Measurements from ENCODE around the gene IFT81. TPM values are rescaled to one million over a fixed set of nuclear protein-coding genes. Genes with fewer than 3 reads are reported as not detected.
"Not testable (repeated sequence)": the region's sequence is repeated elsewhere in the genome, so short reads cannot be mapped to it uniquely, and the experiment has no call there.

The IFT81 gene
- total and polyA plus RNA-seq, 4 experiments from 2014 or later = 0.57 to 1.3 (median 1.2) TPM

GRCh38 chr12:110205931-110206330, 81.8 kb downstream of the IFT81 start:
- Mint-ChIP-seq H3K9me3 (no peaks in the 10 kb centered on the region), H3K4me3 (no peak overlapping the region), H3K36me3 (peaks cover 0 to 7% of the 10 kb centered on the region in 2 donors), H3K27me3 (no peaks in the 10 kb centered on the region), H3K27ac (no peak overlapping the region), H3K4me1 (no peaks in the 10 kb centered on the region)
- no peaks in the 10 kb centered on the region for H3K36me3 ChIP-seq (ENCODE audit: insufficient read depth, low read length)
- no peak overlapping the region for H3K4me3 ChIP-seq (ENCODE audit: low read length in 2 of 2)
- no peaks in the 10 kb centered on the region for H3K9me3 ChIP-seq (ENCODE audit: control insufficient read depth in 1 of 2, low read length in 2 of 2)
- ChIA-PET CTCF (ENCODE audit: partially characterized antibody) (no interaction called here), POLR2A (ENCODE audit: partially characterized antibody) (no interaction called here)
- H3K27ac ChIP-seq (ENCODE audit: low read depth, low read length) = no peak overlapping the region
- DNase-seq = no peak
- no peaks in the 10 kb centered on the region for H3K27me3 ChIP-seq (ENCODE audit: insufficient read depth, low read length)
- no peaks in the 10 kb centered on the region for H3K4me1 ChIP-seq (ENCODE audit: insufficient read depth, low read length)
- intact Hi-C loops (cut with micrococcal nuclease) = no loop called here

GRCh38 chr12:110211639-110212536, 87.7 kb downstream of the IFT81 start:
- H3K27ac Mint-ChIP-seq; H3K9me3 Mint-ChIP-seq; H3K9me3 ChIP-seq (ENCODE audit: control insufficient read depth in 1 of 2, low read length in 2 of 2); H3K27me3 ChIP-seq (ENCODE audit: insufficient read depth, low read length); H3K4me1 ChIP-seq (ENCODE audit: insufficient read depth, low read length); H3K36me3 ChIP-seq (ENCODE audit: insufficient read depth, low read length); DNase-seq; H3K27ac ChIP-seq (ENCODE audit: low read depth, low read length); H3K4me3 Mint-ChIP-seq; H3K4me3 ChIP-seq (ENCODE audit: low read length in 2 of 2); H3K4me1 Mint-ChIP-seq; H3K27me3 Mint-ChIP-seq; POLR2A ChIA-PET (ENCODE audit: partially characterized antibody); intact Hi-C loops (cut with micrococcal nuclease): not testable (repeated sequence)
- CTCF ChIA-PET (ENCODE audit: partially characterized antibody) = interaction anchor here (0.7 kb wide), 1 partner anchor 220 kb away, joined by 3 read pairs; no protein-coding TSS in a partner anchor
- peaks cover 0 to 11% of the 10 kb centered on the region in 2 donors for H3K36me3 Mint-ChIP-seq

- CTCF ChIA-PET (ENCODE audit: partially characterized antibody) = no interaction called here
- Mint-ChIP-seq H3K36me3 (peaks cover 0 to 5% of the 10 kb centered on the region in 2 donors), H3K27ac (no peak overlapping the region), H3K27me3 (peaks cover 0 to 1% of the 10 kb centered on the region in 2 donors), H3K9me3 (peaks cover 0 to 6% (median 5%) of the 10 kb centered on the region in 8 donors), H3K4me1 (no peaks in the 10 kb centered on the region), H3K4me3 (no peak overlapping the region)
- Histone ChIP-seq H3K27me3 (ENCODE audit: insufficient read depth, low read length) (no peaks in the 10 kb centered on the region), H3K36me3 (ENCODE audit: insufficient read depth, low read length) (no peaks in the 10 kb centered on the region), H3K4me3 (ENCODE audit: low read length in 2 of 2) (no peak overlapping the region), H3K9me3 (ENCODE audit: control insufficient read depth in 1 of 2, low read length in 2 of 2) (no peaks in the 10 kb centered on the region), H3K27ac (ENCODE audit: low read depth, low read length) (no peak overlapping the region), H3K4me1 (ENCODE audit: insufficient read depth, low read length) (no peaks in the 10 kb centered on the region)
- POLR2A ChIA-PET (ENCODE audit: partially characterized antibody) = no interaction called here
- intact Hi-C loops (cut with micrococcal nuclease) = no loop called here
- no peak for DNase-seq
These were observed 94.0 kb downstream of the IFT81 start for GRCh38 chr12:110217996-110218674.

GRCh38 chr12:110222027-110222426, 97.9 kb downstream of the IFT81 start:
- Mint-ChIP-seq H3K27me3 (peaks cover 0 to 4% of the 10 kb centered on the region in 2 donors), H3K4me3 (no peak overlapping the region), H3K27ac (no peak overlapping the region), H3K4me1 (no peaks in the 10 kb centered on the region), H3K9me3 (peaks cover 0 to 1% (median 0%) of the 10 kb centered on the region in 8 donors), H3K36me3 (no peaks in the 10 kb centered on the region)
- no peaks in the 10 kb centered on the region for H3K36me3 ChIP-seq (ENCODE audit: insufficient read depth, low read length)
- intact Hi-C loops (cut with micrococcal nuclease) = no loop called here
- no peak overlapping the region for H3K4me3 ChIP-seq (ENCODE audit: low read length in 2 of 2)
- no peaks in the 10 kb centered on the region for H3K4me1 ChIP-seq (ENCODE audit: insufficient read depth, low read length)
- H3K27ac ChIP-seq (ENCODE audit: low read depth, low read length) = no peak overlapping the region
- POLR2A ChIA-PET (ENCODE audit: partially characterized antibody) = no interaction called here
- H3K27me3 ChIP-seq (ENCODE audit: insufficient read depth, low read length) = no peaks in the 10 kb centered on the region
- no peak for DNase-seq
- CTCF ChIA-PET (ENCODE audit: partially characterized antibody) = no interaction called here
- no peaks in the 10 kb centered on the region for H3K9me3 ChIP-seq (ENCODE audit: control insufficient read depth in 1 of 2, low read length in 2 of 2)

- Histone ChIP-seq H3K36me3 (ENCODE audit: insufficient read depth, low read length) (no peaks in the 10 kb centered on the region), H3K4me3 (ENCODE audit: low read length in 2 of 2) (no peak overlapping the region), H3K4me1 (ENCODE audit: insufficient read depth, low read length) (no peaks in the 10 kb centered on the region), H3K27me3 (ENCODE audit: insufficient read depth, low read length) (no peaks in the 10 kb centered on the region), H3K27ac (ENCODE audit: low read depth, low read length) (no peak overlapping the region), H3K9me3 (ENCODE audit: control insufficient read depth in 1 of 2, low read length in 2 of 2) (no peaks in the 10 kb centered on the region)
- CTCF ChIA-PET (ENCODE audit: partially characterized antibody) = no interaction called here
- Mint-ChIP-seq H3K27me3 (peaks cover 0 to 4% of the 10 kb centered on the region in 2 donors), H3K4me3 (no peak overlapping the region), H3K36me3 (no peaks in the 10 kb centered on the region), H3K4me1 (no peaks in the 10 kb centered on the region), H3K27ac (no peak overlapping the region), H3K9me3 (peaks cover 0 to 1% (median 0%) of the 10 kb centered on the region in 8 donors)
- DNase-seq = no peak
- POLR2A ChIA-PET (ENCODE audit: partially characterized antibody) = no interaction called here
- intact Hi-C loops (cut with micrococcal nuclease) = no loop called here
These were observed 98.3 kb downstream of the IFT81 start for GRCh38 chr12:110222433-110222832.

GRCh38 chr12:110223777-110224378, 99.7 kb downstream of the IFT81 start:
- Histone ChIP-seq H3K4me3 (ENCODE audit: low read length in 2 of 2) (no peak overlapping the region), H3K36me3 (ENCODE audit: insufficient read depth, low read length) (no peaks in the 10 kb centered on the region), H3K4me1 (ENCODE audit: insufficient read depth, low read length) (no peaks in the 10 kb centered on the region), H3K9me3 (ENCODE audit: control insufficient read depth in 1 of 2, low read length in 2 of 2) (no peaks in the 10 kb centered on the region), H3K27me3 (ENCODE audit: insufficient read depth, low read length) (no peaks in the 10 kb centered on the region), H3K27ac (ENCODE audit: low read depth, low read length) (no peak overlapping the region)
- Mint-ChIP-seq H3K4me3 (no peak overlapping the region), H3K36me3 (no peaks in the 10 kb centered on the region), H3K27ac (no peak overlapping the region), H3K27me3 (peaks cover 1 to 4% of the 10 kb centered on the region in 2 donors), H3K9me3 (peaks cover 0 to 1% (median 0%) of the 10 kb centered on the region in 8 donors), H3K4me1 (no peaks in the 10 kb centered on the region)
- no peak for DNase-seq
- intact Hi-C loops (cut with micrococcal nuclease) = no loop called here
- POLR2A ChIA-PET (ENCODE audit: partially characterized antibody) = no interaction called here
- CTCF ChIA-PET (ENCODE audit: partially characterized antibody) = interaction anchor here (1.0 kb wide), 1 partner anchor 122 kb away, joined by 3 read pairs; no protein-coding TSS in a partner anchor

Data from CD4-positive, alpha-beta memory T cell (primary cell).